Stimulated activated CD4-positive, alpha-beta T cell treated with anti-CD3 and anti-CD28 coated beads, Interleukin-2, amount 100 ng/mL, for 48 hours (primary cell): ENCODE data around the gene GID4.

Source experiments
- DNase-seq, 2 donors: peaks; one replicate each; pipeline ENCODE4 v3.0.0-alpha.2; 2020

GID4 gene

GRCh38 chr17:18105595-18105994 is 66.4 kb downstream of the GID4 start:
- DNase-seq = no peak

GRCh38 chr17:18106211-18106610 is 67.0 kb downstream of the GID4 start:
- DNase-seq = no peak

GRCh38 chr17:18107061-18107790 is 68.0 kb downstream of the GID4 start:
- no peak for DNase-seq

GRCh38 chr17:18107971-18108370 is 68.8 kb downstream of the GID4 start:
- DNase-seq = no peak

- no peak for DNase-seq
Measured at GRCh38 chr17:18108401-18109312, 69.4 kb downstream of the GID4 start, which contains the start of gene MYO15A. TSS of gene MYO15A (plus strand) at chr17:18108756. CDS start at chr17:18118801, 10,045 bp downstream.

GRCh38 chr17:18109935-18110485 is 70.8 kb downstream of the GID4 start:
- DNase-seq = no peak

GRCh38 chr17:18110636-18111145 is 71.5 kb downstream of the GID4 start:
- DNase-seq = no peak

- no peak for DNase-seq
Measured at GRCh38 chr17:18111330-18111971, 72.2 kb downstream of the GID4 start.

GRCh38 chr17:18115517-18115916 is 76.3 kb downstream of the GID4 start:
- no peak for DNase-seq

GRCh38 chr17:18116078-18116477 is 76.9 kb downstream of the GID4 start:
- no peak for DNase-seq

GRCh38 chr17:18117533-18117932 is 78.3 kb downstream of the GID4 start:
- no peak for DNase-seq
